ENCODE data around the gene CLDN7. TPM values are rescaled to one million over a fixed set of nuclear protein-coding genes. Genes with fewer than 3 reads are reported as not detected.
A peak's percentile ranks its signal among the peaks of the same experiment; 100 is the strongest.

CLDN7 gene
- total RNA-seq, 4 donors from 2014 or later: 571 to 1,162 (median 940) TPM

- H3K27ac ChIP-seq: peak overlapping the region; percentile 88 to 96 (median 94)
- TF ChIP-seq POLR2AphosphoS5 (IDR thresholded peaks at IDR 0.05): peak in 2 of 3 donors; percentile 14 to 89
- TF ChIP-seq CTCF (IDR thresholded peaks at IDR 0.05): no peak
These were observed 2.1 kb downstream of the CLDN7 start for GRCh38 chr17:7260151-7260550.

GRCh38 chr17:7259555-7259889 is 2.8 kb downstream of the CLDN7 start:
- in situ Hi-C loops (cut with MboI; ENCODE audit: low pct_ligation_motif_present in 1 of 4, low pct_unique_long_range_greater_than_20kb in 1 of 4, low sequenced_read_pairs in 3 of 4): no loop called here
- H3K9me3 ChIP-seq: no peaks in the 10 kb centered on the region
- WGBS, 2 donors (ENCODE audit: low coverage in 1 of 2): 64% methylated on average over 6 of the region's 6 CpGs; no CpG with 5 or more reads in 1 of the 2 donors
- H3K4me3 ChIP-seq: peak overlapping the region in 3 of 4 donors; percentile 46 to 72 (median 60)
- peak overlapping the region; percentile 88 to 96 (median 94) for H3K27ac ChIP-seq
- intact Hi-C loops (cut with DNase I; ENCODE audit: low total_unique reads): no loop called here
- H3K27me3 ChIP-seq: peaks cover 37% of the 10 kb centered on the region
- H3K4me1 ChIP-seq: peaks cover 0 to 60% (median 34%) of the 10 kb centered on the region in 4 donors
- peaks cover 0 to 10% (median 0%) of the 10 kb centered on the region in 4 donors for H3K36me3 ChIP-seq
- TF ChIP-seq CTCF (IDR thresholded peaks at IDR 0.05) (no peak), POLR2A (IDR thresholded peaks at IDR 0.05) (no peak), POLR2AphosphoS5 (IDR thresholded peaks at IDR 0.05) (no peak), EP300 (IDR thresholded peaks at IDR 0.05; ENCODE audit: low read depth) (no peak)
- peak; percentile 42 for DNase-seq

More at GRCh38 chr17:7260151-7260550, 2.1 kb downstream of the CLDN7 start:
- Histone ChIP-seq H3K4me1 (peaks cover 0 to 62% (median 36%) of the 10 kb centered on the region in 4 donors), H3K9me3 (no peaks in the 10 kb centered on the region), H3K4me3 (peak overlapping the region in 3 of 4 donors; percentile 46 to 72 (median 60)), H3K36me3 (peaks cover 0 to 10% (median 0%) of the 10 kb centered on the region in 4 donors), H3K27me3 (peaks cover 39% of the 10 kb centered on the region)
- in situ Hi-C loops (cut with MboI; ENCODE audit: low pct_ligation_motif_present in 1 of 4, low pct_unique_long_range_greater_than_20kb in 1 of 4, low sequenced_read_pairs in 3 of 4) (no loop called here), intact Hi-C loops (cut with DNase I; ENCODE audit: low total_unique reads) (no loop called here)
- DNase-seq: peak; percentile 37
- WGBS, 2 donors (ENCODE audit: low coverage in 1 of 2): 59% methylated on average over 4 of the region's 4 CpGs; no CpG with 5 or more reads in 1 of the 2 donors

GRCh38 chr17:7258731-7259554 is 3.3 kb downstream of the CLDN7 start:
- intact Hi-C loops (cut with DNase I; ENCODE audit: low total_unique reads): no loop called here
- peak overlapping the region in 1 of 4 donors; percentile 60 for H3K4me3 ChIP-seq
- H3K27ac ChIP-seq: peak overlapping the region; percentile 88 to 96 (median 94)
- 47 to 73% methylated on average over 2 to 7 of the region's 7 CpGs for WGBS, 2 donors (ENCODE audit: low coverage in 1 of 2)
- TF ChIP-seq CTCF (IDR thresholded peaks at IDR 0.05) (no peak), EP300 (IDR thresholded peaks at IDR 0.05; ENCODE audit: low read depth) (peak; percentile 65), POLR2A (IDR thresholded peaks at IDR 0.05) (peak; percentile 84), POLR2AphosphoS5 (IDR thresholded peaks at IDR 0.05) (peak; percentile 83 to 96 (median 90))
- DNase-seq: peak; percentile 85
- H3K4me1 ChIP-seq: peaks cover 0 to 59% (median 31%) of the 10 kb centered on the region in 4 donors
- H3K27me3 ChIP-seq: peaks cover 32% of the 10 kb centered on the region
- no peaks in the 10 kb centered on the region for H3K9me3 ChIP-seq
- in situ Hi-C loops (cut with MboI; ENCODE audit: low pct_ligation_motif_present in 1 of 4, low pct_unique_long_range_greater_than_20kb in 1 of 4, low sequenced_read_pairs in 3 of 4): no loop called here
- peaks cover 0 to 10% (median 0%) of the 10 kb centered on the region in 4 donors for H3K36me3 ChIP-seq

GRCh38 chr17:7256766-7257456 is 5.4 kb downstream of the CLDN7 start:
- Histone ChIP-seq H3K9me3 (no peaks in the 10 kb centered on the region), H3K36me3 (peaks cover 0 to 10% (median 0%) of the 10 kb centered on the region in 4 donors), H3K4me3 (no peak overlapping the region), H3K4me1 (peaks cover 5 to 49% (median 30%) of the 10 kb centered on the region in 4 donors), H3K27ac (peak overlapping the region in 3 of 4 donors; percentile 92 to 96 (median 95)), H3K27me3 (peaks cover 13% of the 10 kb centered on the region)
- WGBS, 2 donors (ENCODE audit: low coverage in 1 of 2): 89 to 100% methylated on average over 1 to 8 of the region's 8 CpGs
- in situ Hi-C loops (cut with MboI; ENCODE audit: low pct_ligation_motif_present in 1 of 4, low pct_unique_long_range_greater_than_20kb in 1 of 4, low sequenced_read_pairs in 3 of 4) (no loop called here), intact Hi-C loops (cut with DNase I; ENCODE audit: low total_unique reads) (no loop called here)
- no peak for DNase-seq
- TF ChIP-seq POLR2AphosphoS5 (IDR thresholded peaks at IDR 0.05) (peak in 1 of 3 donors; percentile 73), CTCF (IDR thresholded peaks at IDR 0.05) (no peak), POLR2A (IDR thresholded peaks at IDR 0.05) (peak; percentile 30), EP300 (IDR thresholded peaks at IDR 0.05; ENCODE audit: low read depth) (no peak)
